Measurements from ENCODE around the gene DDB1.
"Not testable (repeated sequence)": the region's sequence is repeated elsewhere in the genome, so short reads cannot be mapped to it uniquely, and the experiment has no call there.

DDB1 gene

DNA sequence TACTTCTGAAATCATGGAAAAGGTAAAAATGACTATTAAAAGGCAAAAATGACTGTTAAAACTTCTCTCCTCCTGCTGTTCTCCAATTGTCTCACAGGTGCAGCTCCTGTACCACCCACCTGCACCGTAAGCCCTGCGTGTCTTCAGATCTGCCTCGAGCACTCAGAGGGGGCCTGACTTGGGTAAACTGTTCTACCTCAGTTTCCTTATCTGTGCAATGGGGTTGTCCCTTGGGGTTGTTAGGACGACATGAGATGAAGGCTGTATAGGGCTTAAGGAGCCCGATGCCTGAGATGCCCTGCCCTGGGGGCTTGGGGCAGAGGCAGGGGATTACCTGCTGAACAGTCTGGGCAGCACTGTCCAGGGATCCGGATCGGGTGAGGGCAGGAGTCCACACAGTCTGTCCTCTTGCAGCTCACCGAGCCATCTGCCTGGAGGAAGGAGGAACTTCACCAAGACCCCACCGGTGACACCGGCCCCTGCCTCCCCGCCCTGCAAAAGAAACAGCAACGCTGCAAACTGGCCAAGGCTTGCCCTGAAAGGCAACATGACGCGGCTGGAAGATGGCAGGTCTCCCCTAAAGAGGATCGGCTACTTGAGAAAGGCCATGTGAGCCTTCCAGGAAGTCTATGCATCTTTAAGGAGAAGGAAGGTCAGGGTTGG, 64.2 kb downstream of the DDB1 start:
- no peak for DNase-seq (ENCODE audit: low spot score)

DNA sequence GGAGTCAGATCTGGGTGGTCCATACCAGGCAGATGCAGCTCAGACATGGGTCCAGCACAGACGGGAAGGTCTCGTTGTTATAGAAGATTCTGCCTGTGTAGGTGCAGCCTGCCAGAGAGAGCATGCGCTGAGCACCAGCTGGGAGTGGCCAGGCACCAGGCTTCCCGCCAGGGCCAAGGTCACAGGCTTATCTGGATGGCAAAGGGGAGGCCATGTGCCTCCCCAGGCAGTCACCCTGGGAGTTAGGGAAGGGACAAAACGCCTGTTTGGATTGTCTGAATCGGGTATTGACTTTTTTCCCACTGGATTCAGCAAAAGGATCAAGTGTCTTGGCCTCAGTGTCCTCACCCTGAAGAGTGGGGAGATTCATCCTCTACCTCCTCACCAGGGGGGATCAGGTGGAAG, 65.5 kb downstream of the DDB1 start:
- no peak for DNase-seq (ENCODE audit: low spot score)

DNA sequence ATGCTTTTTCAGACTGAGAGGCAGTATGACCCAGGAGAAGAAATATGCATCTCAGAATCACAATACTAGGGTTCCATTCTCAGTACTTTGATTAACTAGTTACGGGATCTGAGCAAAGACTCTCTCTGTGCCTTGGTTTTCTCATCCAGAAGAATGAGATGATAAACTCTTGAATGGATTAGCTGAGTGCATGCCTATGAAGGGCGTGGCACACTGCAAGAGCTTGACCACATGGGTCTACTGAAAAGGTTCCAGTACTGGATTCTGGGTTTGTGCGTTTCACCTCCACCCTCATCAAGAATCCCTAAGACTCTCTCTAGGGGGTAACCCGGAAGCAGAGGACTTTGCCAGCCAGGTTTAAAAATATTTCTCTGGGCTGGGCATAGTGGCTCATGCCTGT, 66.3 kb downstream of the DDB1 start:
- DNase-seq (ENCODE audit: low spot score), result peak; percentile 47

DNA sequence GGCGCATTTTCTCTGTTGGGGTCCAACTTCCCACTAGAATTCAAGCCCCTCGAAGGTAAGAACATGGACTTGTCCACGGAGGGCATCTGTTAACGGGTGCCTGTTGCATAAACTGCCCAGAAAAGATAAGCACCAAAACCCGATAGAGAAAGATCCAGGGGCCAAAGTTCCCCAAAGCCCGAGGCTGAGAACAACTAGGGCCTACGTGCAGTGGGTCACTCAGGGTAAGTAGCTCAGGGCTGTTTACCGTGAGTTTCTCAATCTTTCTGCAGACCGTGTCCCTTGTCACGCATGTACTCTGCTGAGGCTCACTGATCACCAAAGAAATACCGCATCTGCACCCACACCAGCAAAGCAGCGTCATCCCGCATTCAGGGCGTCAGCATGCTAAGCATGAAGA, 67.5 kb downstream of the DDB1 start:
- no peak for DNase-seq (ENCODE audit: low spot score)

DNA sequence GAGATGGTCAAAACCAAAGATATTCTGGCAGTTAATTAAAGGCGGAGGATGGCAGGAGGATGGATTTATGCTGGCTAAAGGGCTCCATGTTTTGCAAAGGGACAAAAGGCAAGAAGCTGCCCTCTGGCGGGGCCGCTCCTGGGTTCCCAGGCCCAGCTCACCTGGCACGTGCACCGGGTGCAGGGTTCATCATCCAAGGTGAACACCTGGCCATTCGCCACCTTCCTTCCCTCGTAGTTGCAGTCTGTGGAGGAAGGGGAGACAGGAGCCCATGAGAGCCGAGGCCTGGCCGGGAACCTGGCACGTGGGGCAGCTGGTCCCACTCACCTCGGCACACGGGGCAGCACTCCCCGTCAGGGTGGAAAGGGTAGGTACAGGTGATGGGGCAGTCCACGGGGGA, 68.1 kb downstream of the DDB1 start:
- no peak for DNase-seq (ENCODE audit: low spot score)

DNA sequence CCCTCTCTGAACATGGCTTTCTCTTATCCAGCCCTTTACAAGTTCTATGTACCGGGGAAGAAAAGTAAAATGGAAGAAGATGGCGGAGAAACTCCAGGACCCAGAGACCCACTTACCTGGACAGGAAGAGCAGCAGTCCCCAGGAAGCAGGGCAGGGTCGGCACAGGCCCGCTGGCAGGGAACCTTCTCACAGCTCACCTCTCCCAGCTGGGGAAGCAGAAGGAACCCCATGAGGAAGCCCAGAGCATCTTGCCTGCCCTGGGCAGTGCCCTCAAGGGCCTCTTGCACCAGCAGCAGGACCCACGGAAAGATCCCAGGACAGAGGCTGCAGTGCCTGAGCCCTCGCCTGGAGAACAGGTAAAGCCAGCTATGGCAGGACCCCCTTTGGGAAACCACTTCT, 68.5 kb downstream of the DDB1 start:
- DNase-seq (ENCODE audit: low spot score), result no peak

DNA sequence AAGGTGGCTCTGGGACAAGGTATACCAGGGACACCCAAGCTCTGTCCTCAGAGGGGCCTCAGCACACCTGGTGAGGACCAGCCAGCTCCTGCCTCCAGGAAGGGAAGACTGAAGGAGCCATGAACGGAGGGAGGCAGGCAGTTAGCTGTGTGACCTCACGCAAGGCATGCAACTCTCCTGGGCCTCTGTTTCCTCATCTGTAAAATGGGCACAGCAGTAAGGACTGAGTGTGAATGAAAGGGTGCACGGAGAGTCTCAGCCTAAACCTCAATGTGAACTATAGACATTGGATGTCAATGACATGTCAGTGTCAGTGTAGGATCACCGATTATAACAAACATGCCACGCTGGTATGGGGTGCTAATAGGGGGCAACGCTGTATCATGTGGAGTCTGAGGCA, 73.5 kb downstream of the DDB1 start:
- no peak for DNase-seq (ENCODE audit: low spot score)

DNA sequence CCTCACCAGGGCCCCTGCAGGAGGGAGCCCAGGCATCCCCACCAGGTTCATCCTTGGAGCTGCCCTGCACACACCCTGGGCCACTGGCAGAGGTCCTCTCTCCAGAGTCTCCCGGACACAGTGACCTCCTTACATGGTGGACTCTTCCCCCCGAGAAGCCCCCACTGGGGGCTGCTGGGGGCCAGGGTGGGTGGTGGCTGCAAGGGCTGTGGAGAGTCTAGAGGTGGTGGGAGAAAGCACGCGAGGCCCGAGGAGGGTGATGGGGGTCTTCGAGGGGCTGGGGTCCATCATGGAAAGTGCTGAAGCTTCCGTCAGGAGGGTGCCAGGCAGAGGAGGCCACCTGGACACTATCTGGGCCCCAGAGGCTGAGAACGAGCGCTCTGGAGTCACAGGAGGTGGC, 74.4 kb downstream of the DDB1 start:
- no peak for DNase-seq (ENCODE audit: low spot score)

DNA sequence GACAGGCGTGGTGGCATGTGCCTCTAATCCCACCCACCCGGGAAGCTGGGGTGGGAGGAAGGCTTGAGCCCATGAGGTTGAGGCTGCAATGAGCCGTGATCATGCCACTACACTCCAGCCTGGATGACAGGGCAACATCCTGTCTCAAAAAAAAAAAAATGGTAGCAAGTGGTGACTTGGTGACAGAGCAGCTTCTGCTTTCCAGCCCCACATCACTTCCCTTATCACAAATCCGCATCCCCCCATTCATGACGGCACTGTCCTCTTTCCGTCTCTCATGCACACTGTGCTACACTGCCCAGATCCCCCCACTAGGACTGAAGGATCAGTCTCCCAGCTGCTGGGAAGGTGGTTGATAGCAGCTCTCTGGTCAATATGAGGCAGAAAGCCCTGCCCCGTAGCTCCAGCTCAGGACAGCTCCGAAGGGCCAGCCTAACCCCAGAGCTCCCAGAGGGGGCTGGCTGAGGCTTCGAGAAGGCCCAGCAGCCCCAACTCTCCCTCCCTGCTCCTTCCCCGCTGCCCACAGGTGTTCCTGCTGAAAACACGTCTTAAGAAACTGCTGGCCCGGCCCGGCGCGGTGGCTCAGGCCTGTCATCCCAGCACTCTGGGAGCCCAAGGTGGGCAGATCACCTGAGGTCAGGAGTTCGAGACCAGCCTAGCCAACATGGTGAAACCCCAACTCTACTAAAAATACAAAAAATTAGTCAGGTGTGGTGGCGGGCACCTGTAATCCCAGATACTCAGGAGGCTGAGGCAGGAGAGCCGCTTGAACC, 76.0 kb downstream of the DDB1 start:
- no peak for DNase-seq (ENCODE audit: low spot score)

DNA sequence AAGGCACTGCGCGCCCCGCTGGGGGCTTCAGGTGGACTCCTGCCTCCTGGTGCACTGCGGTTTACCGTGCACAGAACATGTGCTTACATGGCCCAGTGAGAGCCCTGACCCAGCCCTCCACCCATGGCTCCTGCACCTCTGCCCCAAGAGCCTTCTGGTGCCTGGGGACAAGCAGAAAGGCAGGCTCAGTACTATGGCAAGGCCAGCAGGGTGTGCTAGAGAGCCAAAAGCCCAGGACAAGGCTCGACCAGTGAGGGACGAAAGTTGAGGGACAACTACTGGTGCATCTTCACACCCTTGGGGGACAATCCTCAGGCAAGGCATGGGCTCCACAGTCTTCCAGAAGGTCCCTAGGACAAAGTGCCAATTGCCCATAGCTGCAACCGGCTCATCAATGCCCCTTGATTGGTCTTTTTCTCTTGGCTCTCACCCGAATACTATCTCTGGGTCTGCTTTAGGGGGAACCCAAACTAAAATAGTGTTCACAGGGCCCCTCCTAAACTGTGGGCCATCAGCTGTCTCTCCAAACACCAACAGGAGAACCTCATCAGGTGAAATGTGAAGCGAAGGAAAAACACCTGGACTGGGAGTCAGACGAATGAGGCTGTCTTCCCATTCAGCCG, 78.4 kb downstream of the DDB1 start:
- DNase-seq (ENCODE audit: low spot score), result peak; percentile 88

DNA sequence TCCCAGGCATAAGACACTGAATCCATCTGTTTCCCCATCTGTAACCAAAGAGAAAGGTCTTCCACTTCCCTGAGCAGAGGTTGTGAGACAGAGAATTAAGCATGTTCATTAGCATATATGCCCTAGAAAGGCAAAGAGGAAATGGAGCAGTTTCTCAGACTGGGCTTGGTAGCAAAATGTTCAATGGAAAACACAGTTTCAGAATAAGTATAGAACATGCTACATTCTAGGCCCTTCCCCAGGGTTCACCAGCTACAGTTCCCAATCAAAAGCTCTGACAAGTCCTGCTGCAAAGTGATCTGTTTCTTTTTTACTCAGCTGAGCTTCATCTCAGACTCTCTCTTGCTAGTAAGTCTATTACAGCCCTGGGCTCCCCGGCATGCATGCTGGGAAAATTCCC, 80.6 kb downstream of the DDB1 start:
- not testable (repeated sequence) for DNase-seq (ENCODE audit: low spot score)

DNA sequence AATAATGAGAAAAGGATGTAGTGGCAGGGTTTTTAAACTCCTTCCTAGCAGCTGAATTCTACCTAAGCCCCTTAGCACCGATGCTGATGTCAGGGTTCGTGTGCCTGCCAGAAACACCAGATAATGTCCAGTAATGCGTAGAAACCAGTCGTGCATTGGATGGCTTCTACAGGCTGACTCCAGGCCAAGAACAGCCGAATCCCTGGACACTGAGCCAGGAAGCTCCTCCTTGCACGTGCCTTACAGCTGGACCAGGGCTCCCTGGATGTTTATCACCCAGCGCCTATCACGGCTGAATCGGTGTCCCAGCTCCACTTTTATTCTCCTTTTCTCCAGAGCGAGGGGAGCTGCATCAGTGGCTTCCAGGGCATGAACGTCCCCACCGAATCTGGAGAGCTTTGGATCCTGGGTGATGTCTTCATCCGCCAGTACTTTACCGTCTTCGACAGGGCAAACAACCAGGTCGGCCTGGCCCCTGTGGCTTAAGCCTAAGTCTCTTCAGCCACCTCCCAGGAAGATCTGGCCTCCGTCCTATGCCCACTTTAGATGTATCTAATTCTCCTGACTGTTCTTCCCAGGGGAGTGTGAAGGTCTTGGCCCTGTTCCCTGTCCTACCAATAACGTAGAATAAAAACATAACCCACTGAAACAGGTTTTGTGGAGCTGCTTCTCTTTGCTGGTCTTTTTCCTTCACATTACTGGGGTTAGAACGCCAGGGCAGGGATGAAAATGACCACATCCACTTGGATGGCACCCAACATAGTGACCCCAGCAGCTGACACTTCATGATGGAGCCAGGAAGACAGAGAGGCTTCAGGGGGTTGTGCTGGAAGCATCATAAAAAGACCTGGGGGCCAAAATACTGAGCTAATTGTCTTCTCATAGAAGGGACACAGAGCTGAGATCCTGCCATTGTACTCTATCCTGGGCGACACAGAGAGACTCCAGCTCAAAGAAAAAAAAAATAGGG, 81.8 kb downstream of the DDB1 start:
- DNase-seq (ENCODE audit: low spot score), result not testable (repeated sequence)
